Peyer's patch (tissue), 4 donors: ENCODE data around the gene RPS17.

Source experiments
- POLR2A ChIP-seq, 2 donors: fragments of 450-650 bp; IDR thresholded peaks; one replicate each; pipeline ENCODE4 v1.5.1; 2017; ENCODE audit warnings: antibody characterized with exemption in 2 of 2, mild to moderate bottlenecking in 2 of 2, moderate library complexity in 2 of 2
- TF ChIP-seq, protein P1 (sequence below), 6 experiments: fragments of 450-650 bp in 4 of 6; fragments of 200-600 bp in 2 of 6; sonication (generic) in 1 of 6; IDR thresholded peaks; one replicate each; pipeline ENCODE4 v1.5.1; 2017 to 2019; ENCODE audit warnings: antibody characterized with exemption in 6 of 6, mild to moderate bottlenecking in 3 of 6, moderate library complexity in 1 of 6

DNA sequence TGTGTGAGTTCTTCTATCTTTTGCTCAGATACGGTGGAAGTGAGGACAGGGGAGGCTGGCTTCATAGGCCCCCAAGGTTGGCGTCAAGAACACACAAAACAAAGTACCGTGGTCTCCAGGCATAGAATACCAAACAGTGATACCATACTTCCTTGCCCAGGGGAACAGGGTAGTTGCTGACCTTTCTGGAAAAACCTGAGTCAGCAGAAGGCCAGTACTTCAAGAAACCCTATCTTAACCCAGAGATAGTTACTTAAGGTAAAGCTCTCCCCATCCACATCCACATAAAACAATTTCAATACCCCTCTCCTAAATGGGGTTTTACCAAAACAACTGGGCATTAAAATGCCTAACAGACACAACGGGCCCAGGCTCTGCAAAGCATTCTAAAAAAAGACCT lies 29.6 kb upstream of the RPS17 start:
- TF ChIP-seq POLR2A (IDR thresholded peaks at IDR 0.05): no peak
- TF ChIP-seq, protein P1, sequence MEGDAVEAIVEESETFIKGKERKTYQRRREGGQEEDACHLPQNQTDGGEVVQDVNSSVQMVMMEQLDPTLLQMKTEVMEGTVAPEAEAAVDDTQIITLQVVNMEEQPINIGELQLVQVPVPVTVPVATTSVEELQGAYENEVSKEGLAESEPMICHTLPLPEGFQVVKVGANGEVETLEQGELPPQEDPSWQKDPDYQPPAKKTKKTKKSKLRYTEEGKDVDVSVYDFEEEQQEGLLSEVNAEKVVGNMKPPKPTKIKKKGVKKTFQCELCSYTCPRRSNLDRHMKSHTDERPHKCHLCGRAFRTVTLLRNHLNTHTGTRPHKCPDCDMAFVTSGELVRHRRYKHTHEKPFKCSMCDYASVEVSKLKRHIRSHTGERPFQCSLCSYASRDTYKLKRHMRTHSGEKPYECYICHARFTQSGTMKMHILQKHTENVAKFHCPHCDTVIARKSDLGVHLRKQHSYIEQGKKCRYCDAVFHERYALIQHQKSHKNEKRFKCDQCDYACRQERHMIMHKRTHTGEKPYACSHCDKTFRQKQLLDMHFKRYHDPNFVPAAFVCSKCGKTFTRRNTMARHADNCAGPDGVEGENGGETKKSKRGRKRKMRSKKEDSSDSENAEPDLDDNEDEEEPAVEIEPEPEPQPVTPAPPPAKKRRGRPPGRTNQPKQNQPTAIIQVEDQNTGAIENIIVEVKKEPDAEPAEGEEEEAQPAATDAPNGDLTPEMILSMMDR (IDR thresholded peaks at IDR 0.05): no peak
